Natural killer cell (primary cell): ENCODE data around the gene TSN. TPM values are rescaled to one million over a fixed set of nuclear protein-coding genes. Genes with fewer than 3 reads are reported as not detected.
"Not testable (repeated sequence)": the region's sequence is repeated elsewhere in the genome, so short reads cannot be mapped to it uniquely, and the experiment has no call there.

Experiments
- ATAC-seq, 3 donors: fragments of 150-1000 bp in 2 of 3; fragments of 200-7000 bp in 1 of 3; cut with Tn5 transposase; 1 replicate in 1 of 3; 2 replicates in 2 of 3; pipeline ENCODE4 v1.10.0; 2021; ENCODE audit warnings: mild to moderate bottlenecking in 2 of 3, moderate library complexity in 2 of 3
- DNase-seq, 2 donors: peaks; one replicate each; pipeline versions ENCODE4 v3.0.0 to v3.0.0-alpha.2; 2013 to 2021; ENCODE audit warnings: mixed read lengths in 1 of 2
- H3K27ac ChIP-seq: one replicate; pipeline ENCODE4 v1.5.1; 2013; ENCODE audit warnings: mild to moderate bottlenecking, low read length
- H3K27me3 ChIP-seq: one replicate; pipeline ENCODE4 v1.6.1; 2013; ENCODE audit warnings: low read length; ENCODE audit not compliant: control insufficient read depth, insufficient read depth
- H3K36me3 ChIP-seq: one replicate; pipeline ENCODE4 v1.6.1; 2013; ENCODE audit warnings: low read length; ENCODE audit not compliant: control insufficient read depth, insufficient read depth
- H3K4me1 ChIP-seq: one replicate; pipeline ENCODE4 v1.6.1; 2013; ENCODE audit warnings: low read length; ENCODE audit not compliant: control insufficient read depth, insufficient read depth
- H3K4me3 ChIP-seq: one replicate; pipeline ENCODE4 v1.5.1; 2013; ENCODE audit warnings: low read length
- H3K9me3 ChIP-seq: one replicate; pipeline ENCODE4 v1.6.1; 2013; ENCODE audit warnings: low read length; ENCODE audit not compliant: control insufficient read depth, insufficient read depth
- H3K27ac Mint-ChIP-seq, 2 donors: one replicate each; pipeline ENCODE4 v1.8.0; 2022; ENCODE audit warnings: mild to moderate bottlenecking in 2 of 2, mixed read lengths in 2 of 2, moderate library complexity in 1 of 2
- H3K27me3 Mint-ChIP-seq, 2 donors: one replicate each; pipeline ENCODE4 v1.8.0; 2022; ENCODE audit warnings: low read depth in 2 of 2, mixed read lengths in 2 of 2
- H3K36me3 Mint-ChIP-seq: one replicate; pipeline ENCODE4 v1.8.0; 2022; ENCODE audit warnings: mixed read lengths
- H3K4me1 Mint-ChIP-seq, 2 donors: one replicate each; pipeline ENCODE4 v1.8.0; 2022; ENCODE audit warnings: mixed read lengths in 2 of 2
- H3K4me3 Mint-ChIP-seq: one replicate; pipeline ENCODE4 v1.8.0; 2022; ENCODE audit warnings: mild to moderate bottlenecking, moderate library complexity, mixed read lengths
- H3K9me3 Mint-ChIP-seq, 2 donors: one replicate each; pipeline ENCODE4 v1.8.0; 2022; ENCODE audit warnings: mixed read lengths in 2 of 2
- WGBS: methylation state at CpG from one replicate; pipeline ENCODE4 v1.1.7; 2013; ENCODE audit warnings: missing lambda C conversion rate; ENCODE audit not compliant: insufficient coverage; 5-methylcytosine and 5-hydroxymethylcytosine counted together
- intact Hi-C: fragments of 100-400 bp; cut with micrococcal nuclease; formaldehyde crosslinking; loops from one replicate; pipeline ENCODE4 v1.14.2; 2022
- total RNA-seq, 4 donors: library from RNA; stranded (reverse); fragments of 120-200 nt in 1 of 4; gene quantifications; one replicate each; pipeline versions ENCODE4 v1.2.3 to v1.2.4, GENCODE V29; 2013 to 2022
- TF ChIP-seq, protein P1 (sequence below): fragments of 200-600 bp; IDR thresholded peaks from one replicate; pipeline ENCODE4 v1.8.0; 2022; ENCODE audit warnings: antibody characterized with exemption

The TSN gene
- total RNA-seq, 3 donors from 2014 or later (not counting 1 experiment from before 2014, with no cell fraction given): 54.7 to 66.9 (median 62.5) TPM

DNA sequence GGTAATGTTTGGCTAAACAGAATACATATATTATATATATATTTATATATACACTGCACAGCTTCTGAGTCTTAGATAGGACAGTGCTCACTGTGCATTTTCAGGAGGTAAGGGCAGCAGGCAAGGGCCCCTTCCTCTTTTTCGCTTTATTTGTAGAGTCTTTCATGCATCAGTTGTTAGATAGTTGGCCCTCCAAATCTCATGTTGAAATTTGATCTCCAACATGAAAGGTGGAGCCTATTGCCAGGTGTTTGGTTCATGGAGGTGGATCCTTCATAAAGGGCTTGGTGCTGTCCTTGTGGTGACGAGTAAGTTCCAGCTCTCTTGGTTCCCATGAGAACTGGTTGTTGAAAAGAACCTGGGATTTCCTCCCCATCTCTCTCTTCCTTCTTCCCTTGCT lies 48.1 kb downstream of the TSN start:
- H3K9me3 ChIP-seq: no peaks in the 10 kb centered on the region
- no peak overlapping the region for H3K27ac ChIP-seq
- H3K27me3 ChIP-seq: no peaks in the 10 kb centered on the region
- peaks cover 4 to 8% of the 10 kb centered on the region in 2 donors for H3K9me3 Mint-ChIP-seq
- H3K27ac Mint-ChIP-seq: no peak overlapping the region
- peaks cover 13 to 31% of the 10 kb centered on the region in 2 donors for H3K27me3 Mint-ChIP-seq
- no peaks in the 10 kb centered on the region for H3K4me1 ChIP-seq
- H3K4me3 Mint-ChIP-seq: no peak overlapping the region
- H3K36me3 Mint-ChIP-seq: peaks cover 10% of the 10 kb centered on the region
- TF ChIP-seq, protein P1, sequence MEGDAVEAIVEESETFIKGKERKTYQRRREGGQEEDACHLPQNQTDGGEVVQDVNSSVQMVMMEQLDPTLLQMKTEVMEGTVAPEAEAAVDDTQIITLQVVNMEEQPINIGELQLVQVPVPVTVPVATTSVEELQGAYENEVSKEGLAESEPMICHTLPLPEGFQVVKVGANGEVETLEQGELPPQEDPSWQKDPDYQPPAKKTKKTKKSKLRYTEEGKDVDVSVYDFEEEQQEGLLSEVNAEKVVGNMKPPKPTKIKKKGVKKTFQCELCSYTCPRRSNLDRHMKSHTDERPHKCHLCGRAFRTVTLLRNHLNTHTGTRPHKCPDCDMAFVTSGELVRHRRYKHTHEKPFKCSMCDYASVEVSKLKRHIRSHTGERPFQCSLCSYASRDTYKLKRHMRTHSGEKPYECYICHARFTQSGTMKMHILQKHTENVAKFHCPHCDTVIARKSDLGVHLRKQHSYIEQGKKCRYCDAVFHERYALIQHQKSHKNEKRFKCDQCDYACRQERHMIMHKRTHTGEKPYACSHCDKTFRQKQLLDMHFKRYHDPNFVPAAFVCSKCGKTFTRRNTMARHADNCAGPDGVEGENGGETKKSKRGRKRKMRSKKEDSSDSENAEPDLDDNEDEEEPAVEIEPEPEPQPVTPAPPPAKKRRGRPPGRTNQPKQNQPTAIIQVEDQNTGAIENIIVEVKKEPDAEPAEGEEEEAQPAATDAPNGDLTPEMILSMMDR: no peak
- WGBS: 49% methylated on average over 2 of the region's 2 CpGs
- H3K36me3 ChIP-seq: no peaks in the 10 kb centered on the region
- ATAC-seq (no peak), DNase-seq (no peak)
- H3K4me3 ChIP-seq: no peak overlapping the region
- no peaks in the 10 kb centered on the region for H3K4me1 Mint-ChIP-seq
- intact Hi-C loops: no loop called here

DNA sequence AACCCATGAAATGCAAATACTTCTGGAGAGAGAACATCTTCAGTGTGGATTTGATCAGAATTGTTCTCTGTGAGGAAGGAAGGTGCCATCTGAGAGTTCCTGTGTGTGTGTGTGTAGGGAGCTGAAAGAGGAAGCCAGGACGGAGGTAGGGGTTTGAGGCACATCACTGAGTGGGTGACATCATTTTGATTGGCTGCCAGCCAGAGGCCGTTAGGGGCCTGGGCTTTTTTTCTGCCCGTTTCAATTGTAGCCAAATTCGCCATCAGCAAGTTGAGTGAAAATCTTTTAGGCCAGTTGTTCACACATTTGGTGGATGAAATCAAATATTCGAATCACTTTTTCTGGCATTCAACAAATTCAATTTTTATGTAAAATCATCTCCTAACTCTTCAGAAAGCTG lies 48.9 kb downstream of the TSN start:
- Mint-ChIP-seq H3K36me3 (peaks cover 10% of the 10 kb centered on the region), H3K4me3 (no peak overlapping the region), H3K27me3 (peaks cover 13 to 31% of the 10 kb centered on the region in 2 donors), H3K4me1 (no peaks in the 10 kb centered on the region), H3K27ac (no peak overlapping the region), H3K9me3 (peaks cover 4 to 8% of the 10 kb centered on the region in 2 donors)
- Histone ChIP-seq H3K36me3 (no peaks in the 10 kb centered on the region), H3K9me3 (no peaks in the 10 kb centered on the region), H3K27ac (no peak overlapping the region), H3K4me3 (no peak overlapping the region), H3K4me1 (no peaks in the 10 kb centered on the region), H3K27me3 (no peaks in the 10 kb centered on the region)
- intact Hi-C loops: no loop called here
- TF ChIP-seq, protein P1: no peak
- ATAC-seq (no peak), DNase-seq (no peak)
- 8% methylated on average over 5 of the region's 5 CpGs for WGBS

DNA sequence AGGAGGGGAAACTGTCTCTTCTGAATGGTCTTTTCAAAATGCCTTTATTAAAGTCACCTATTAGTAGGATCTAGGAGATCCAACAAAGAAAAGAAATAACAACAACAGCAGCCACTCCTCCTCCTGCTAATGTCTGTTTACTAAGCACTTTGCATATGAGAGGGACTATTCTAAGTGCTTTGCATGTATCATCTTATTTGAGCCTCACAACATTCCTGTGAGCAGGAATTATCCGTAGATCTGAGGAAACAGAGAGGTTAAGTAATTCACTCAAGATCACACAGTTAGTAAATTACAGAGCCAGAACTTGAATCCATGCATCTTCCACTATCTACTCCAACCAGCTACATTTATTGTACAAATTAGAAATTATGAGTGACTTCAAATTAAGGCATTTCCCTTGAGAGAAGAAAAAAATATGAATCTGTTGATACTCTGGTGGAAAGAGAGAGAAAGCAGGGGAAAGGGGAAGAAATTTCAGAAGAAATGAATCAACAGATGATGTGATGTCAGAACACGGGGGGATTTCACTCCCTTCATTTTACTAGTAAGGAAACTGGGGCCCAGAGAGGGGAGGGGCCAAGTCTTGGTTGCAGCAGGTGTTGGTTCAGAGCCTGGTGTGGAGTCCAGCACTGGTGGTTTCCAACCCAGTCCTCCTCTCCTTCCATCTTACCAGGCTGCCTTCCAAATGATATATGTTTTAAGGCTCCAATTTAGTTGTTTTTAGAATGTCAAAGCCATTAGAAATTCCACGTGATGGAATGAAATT lies 49.7 kb downstream of the TSN start:
- no peak for ATAC-seq
- no peak for DNase-seq
- Mint-ChIP-seq H3K4me3 (no peak overlapping the region), H3K27ac (no peak overlapping the region), H3K9me3 (peaks cover 4 to 8% of the 10 kb centered on the region in 2 donors), H3K36me3 (peaks cover 10% of the 10 kb centered on the region), H3K4me1 (no peaks in the 10 kb centered on the region), H3K27me3 (peaks cover 13 to 29% of the 10 kb centered on the region in 2 donors)
- Histone ChIP-seq H3K9me3 (no peaks in the 10 kb centered on the region), H3K27ac (no peak overlapping the region), H3K36me3 (no peaks in the 10 kb centered on the region), H3K4me3 (no peak overlapping the region), H3K4me1 (no peaks in the 10 kb centered on the region), H3K27me3 (no peaks in the 10 kb centered on the region)
- WGBS: 83% methylated on average over 3 of the region's 3 CpGs
- intact Hi-C loops: no loop called here
- TF ChIP-seq, protein P1: no peak

DNA sequence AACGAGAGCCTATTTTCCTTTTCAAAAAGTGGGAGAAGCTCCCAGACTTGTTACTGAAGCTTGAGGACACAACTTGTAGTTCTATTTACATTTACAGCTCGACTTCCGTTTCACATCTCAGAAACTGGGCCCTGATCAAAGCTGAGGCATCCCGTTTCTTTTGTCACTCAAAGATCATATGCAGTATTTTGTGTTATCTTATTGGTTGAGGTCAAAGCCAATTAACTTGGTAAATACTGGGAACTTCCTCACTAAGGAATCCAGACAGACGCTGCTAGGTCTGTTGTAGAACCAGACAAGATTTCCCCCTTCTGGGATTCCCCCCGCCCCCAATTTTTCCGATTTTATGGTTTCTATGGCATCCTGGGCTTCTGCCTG lies 50.3 kb downstream of the TSN start:
- ATAC-seq (no peak), DNase-seq (no peak)
- intact Hi-C loops: no loop called here
- WGBS: 82% methylated on average over 6 of the region's 7 CpGs
- no peaks in the 10 kb centered on the region for H3K9me3 ChIP-seq
- peaks cover 11 to 23% of the 10 kb centered on the region in 2 donors for H3K27me3 Mint-ChIP-seq
- no peaks in the 10 kb centered on the region for H3K36me3 ChIP-seq
- H3K4me1 Mint-ChIP-seq: no peaks in the 10 kb centered on the region
- H3K27ac ChIP-seq: no peak overlapping the region
- peaks cover 4 to 8% of the 10 kb centered on the region in 2 donors for H3K9me3 Mint-ChIP-seq
- H3K36me3 Mint-ChIP-seq: peaks cover 10% of the 10 kb centered on the region
- H3K4me3 ChIP-seq: no peak overlapping the region
- TF ChIP-seq, protein P1: no peak
- H3K4me3 Mint-ChIP-seq: no peak overlapping the region
- no peaks in the 10 kb centered on the region for H3K4me1 ChIP-seq
- H3K27ac Mint-ChIP-seq: no peak overlapping the region
- H3K27me3 ChIP-seq: no peaks in the 10 kb centered on the region

DNA sequence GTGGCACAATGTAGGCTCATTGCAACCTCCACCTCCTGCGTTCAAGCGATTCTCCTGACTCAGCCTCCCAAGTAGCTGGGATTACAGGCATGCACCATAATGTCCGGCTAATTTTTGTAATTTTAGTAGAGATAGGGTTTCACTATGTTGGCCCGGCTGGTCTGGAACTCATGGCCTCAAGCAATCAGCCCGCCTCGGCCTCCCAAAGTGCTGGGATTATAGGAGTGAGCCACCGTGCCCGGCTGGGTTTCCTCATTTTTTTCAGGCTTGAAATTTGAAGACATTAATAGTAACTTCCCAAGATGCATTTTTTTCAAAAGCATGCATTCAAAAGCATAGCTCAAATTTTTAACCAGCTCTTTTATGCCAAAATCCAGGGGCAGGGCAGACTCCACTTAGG lies 52.3 kb downstream of the TSN start:
- intact Hi-C loops, H3K27ac Mint-ChIP-seq, H3K27ac ChIP-seq, H3K4me3 Mint-ChIP-seq, H3K27me3 ChIP-seq, H3K4me1 Mint-ChIP-seq, H3K36me3 ChIP-seq, H3K9me3 ChIP-seq, H3K4me3 ChIP-seq, DNase-seq, H3K9me3 Mint-ChIP-seq, H3K36me3 Mint-ChIP-seq, H3K4me1 ChIP-seq, ATAC-seq: not testable (repeated sequence)
- H3K27me3 Mint-ChIP-seq: peaks cover 3 to 14% of the 10 kb centered on the region in 2 donors
- whole genome bisulfite sequencing: 90% methylated on average over 8 of the region's 8 CpGs
